Activated naive CD8-positive, alpha-beta T cell treated with anti-CD3 and anti-CD28 coated beads, Interleukin-2, amount 50 U/mL, for 24 hours (primary cell): ENCODE results near the gene COMMD8.

ENCODE experiments used
- ATAC-seq: fragments of 150-1000 bp; cut with Tn5 transposase; one replicate; pipeline ENCODE4 v1.10.0; 2021
- DNase-seq: peaks from one replicate; pipeline ENCODE4 v3.0.0; 2021
- H3K27ac Mint-ChIP-seq: one replicate; pipeline ENCODE4 v1.8.0; 2021; ENCODE audit warnings: mild to moderate bottlenecking, mixed read lengths
- H3K27me3 Mint-ChIP-seq: one replicate; pipeline ENCODE4 v1.8.0; 2021; ENCODE audit warnings: mixed read lengths
- H3K36me3 Mint-ChIP-seq: one replicate; pipeline ENCODE4 v1.8.0; 2021; ENCODE audit warnings: low read depth, mixed read lengths
- H3K4me1 Mint-ChIP-seq: one replicate; pipeline ENCODE4 v1.8.0; 2021; ENCODE audit warnings: mixed read lengths
- H3K4me3 Mint-ChIP-seq: one replicate; pipeline ENCODE4 v1.8.0; 2021; ENCODE audit warnings: mild to moderate bottlenecking, moderate library complexity, mixed read lengths
- H3K9me3 Mint-ChIP-seq: one replicate; pipeline ENCODE4 v1.8.0; 2021; ENCODE audit warnings: mixed read lengths

The COMMD8 gene

DNA sequence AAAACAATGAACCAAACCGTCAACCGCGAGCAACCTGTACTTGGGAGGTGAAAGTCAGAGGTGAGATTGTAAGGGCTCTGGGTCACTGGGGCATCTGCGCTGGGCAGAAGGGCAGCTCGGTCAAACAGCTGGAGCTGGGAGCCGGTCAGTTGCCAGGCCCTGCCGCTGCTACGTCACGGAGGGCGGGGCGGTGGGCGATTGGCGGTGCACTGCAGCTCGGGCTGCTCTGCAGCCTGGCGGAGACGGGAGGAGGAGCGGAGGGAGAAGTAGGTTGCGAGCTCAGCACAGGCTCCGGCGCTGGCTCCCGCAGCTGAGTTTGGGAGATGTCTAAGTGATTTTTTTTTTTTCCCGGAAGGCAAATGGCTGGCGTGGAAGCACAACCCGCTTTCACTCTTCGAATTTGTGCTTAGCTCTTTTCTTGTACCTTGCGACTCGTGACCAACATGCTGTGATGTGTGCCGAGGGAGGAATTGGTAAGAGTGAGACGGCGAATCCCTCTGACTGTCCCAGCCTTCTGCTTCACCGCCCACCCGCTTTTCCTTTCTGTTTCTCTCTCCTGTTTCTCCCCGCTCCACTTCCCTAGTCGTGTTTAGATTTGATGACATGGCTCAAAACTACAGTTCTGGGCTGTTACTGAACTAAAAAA, 21.7 kb upstream of the COMMD8 start, which contains the start of gene ATP10D:
Gene ATP10D, plus strand, starts transcription at position 229 of the 646 bp plus-strand sequence. CDS start 27,266 bp downstream, outside the sequence.
- H3K4me3 Mint-ChIP-seq = peak within 1 kb of the TSS; percentile 84
- peak; percentile 99 for ATAC-seq

DNA sequence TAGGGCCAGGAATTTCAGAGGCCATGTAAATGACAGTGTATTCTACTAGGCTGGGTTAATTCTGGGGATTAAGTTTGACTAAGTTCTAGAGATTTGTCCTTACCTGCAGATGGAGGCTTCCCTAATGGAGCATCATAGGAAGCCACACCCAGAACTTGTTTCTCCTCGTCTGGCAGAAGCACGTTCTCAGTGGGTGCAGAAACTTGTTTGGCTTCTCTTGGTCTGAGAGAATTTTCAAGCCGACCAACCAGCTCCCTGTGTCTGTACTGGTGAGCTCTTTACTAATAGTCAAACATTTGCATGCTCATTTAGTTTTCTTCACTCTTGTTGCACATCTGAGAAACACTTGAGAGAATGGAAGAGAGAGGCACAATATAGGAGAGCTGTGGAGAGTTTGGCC, 20.7 kb upstream of the COMMD8 start:
- Mint-ChIP-seq H3K36me3 (no peaks in the 10 kb centered on the region), H3K9me3 (no peaks in the 10 kb centered on the region), H3K4me1 (peaks cover 27% of the 10 kb centered on the region), H3K27ac (peak overlapping the region; percentile 66), H3K27me3 (peaks cover 2% of the 10 kb centered on the region), H3K4me3 (peak overlapping the region; percentile 84)
- ATAC-seq (no peak), DNase-seq (no peak)

More for the DNA sequence above, 21.7 kb upstream of the COMMD8 start, which contains the start of gene ATP10D:
- no peaks in the 10 kb centered on the region for H3K27me3 Mint-ChIP-seq
- peak; percentile 87 for DNase-seq
- H3K36me3 Mint-ChIP-seq = no peaks in the 10 kb centered on the region
- H3K27ac Mint-ChIP-seq = peak within 1 kb of the TSS; percentile 76
- peaks cover 28% of the 10 kb centered on the region for H3K4me1 Mint-ChIP-seq
- H3K9me3 Mint-ChIP-seq = no peaks in the 10 kb centered on the region

DNA sequence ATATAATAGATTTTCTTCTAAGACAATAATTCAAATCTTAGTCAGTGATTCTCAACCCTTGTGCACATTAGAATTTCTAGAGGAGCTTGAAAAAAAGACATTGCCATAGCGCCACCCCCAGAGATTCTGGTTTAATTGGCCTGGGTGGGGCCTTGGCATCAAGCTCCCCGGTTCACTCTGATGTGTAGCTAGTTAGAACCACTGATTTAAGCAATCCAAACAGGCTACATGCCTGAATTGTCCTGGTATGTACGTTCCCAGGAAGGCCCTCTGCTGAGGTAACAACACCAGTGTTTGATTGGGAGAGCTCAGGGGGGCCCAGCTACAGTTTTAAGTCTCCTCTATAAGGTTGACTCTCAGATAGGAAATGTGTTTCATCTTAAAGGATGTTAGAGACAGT, 20.2 kb upstream of the COMMD8 start:
- Mint-ChIP-seq H3K4me3 (no peak overlapping the region), H3K36me3 (no peaks in the 10 kb centered on the region), H3K9me3 (no peaks in the 10 kb centered on the region), H3K4me1 (peaks cover 23% of the 10 kb centered on the region), H3K27me3 (peaks cover 2% of the 10 kb centered on the region), H3K27ac (no peak overlapping the region)
- ATAC-seq (no peak), DNase-seq (no peak)

DNA sequence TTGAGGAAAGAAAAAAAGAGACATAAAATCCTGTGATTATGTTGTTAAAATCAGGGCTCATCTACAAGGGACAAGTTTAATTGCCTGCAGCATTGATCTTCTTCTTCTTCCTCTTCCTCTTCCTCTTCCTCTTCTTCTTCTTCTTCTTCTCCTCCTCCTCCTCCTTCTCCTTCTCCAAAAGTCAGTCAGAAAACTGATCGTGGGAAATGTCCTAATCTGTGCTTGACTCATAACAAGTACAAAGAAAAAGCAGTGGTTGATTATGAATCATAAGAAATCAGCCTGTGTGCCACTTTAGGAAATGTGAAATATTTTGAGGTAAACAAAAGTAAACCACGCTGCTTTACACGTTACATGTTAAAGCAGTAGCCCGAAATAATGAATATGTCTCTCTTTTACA, 18.8 kb upstream of the COMMD8 start:
- Mint-ChIP-seq H3K4me1 (peaks cover 23% of the 10 kb centered on the region), H3K9me3 (no peaks in the 10 kb centered on the region), H3K4me3 (no peak overlapping the region), H3K27ac (no peak overlapping the region), H3K36me3 (no peaks in the 10 kb centered on the region), H3K27me3 (peaks cover 2% of the 10 kb centered on the region)
- ATAC-seq (no peak), DNase-seq (no peak)

DNA sequence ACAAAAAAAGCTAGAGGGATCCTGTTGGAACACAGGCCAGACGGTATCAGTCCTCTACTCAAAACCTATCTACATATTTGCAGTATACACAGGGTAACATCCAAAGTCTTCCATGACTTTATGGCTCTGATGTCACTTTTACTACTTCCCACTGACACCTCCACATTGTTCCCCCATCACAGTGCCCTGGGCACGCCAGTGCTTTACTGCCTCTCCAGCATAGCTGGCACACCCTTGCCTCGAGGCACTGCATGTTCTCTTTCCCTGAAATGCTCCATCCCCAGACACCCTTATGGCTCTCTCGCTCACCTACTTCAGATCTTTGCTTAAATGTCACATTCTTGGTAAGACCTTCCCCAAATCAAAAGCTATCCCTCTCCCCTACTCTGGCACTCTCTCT, 15.3 kb upstream of the COMMD8 start:
- Mint-ChIP-seq H3K27ac (no peak overlapping the region), H3K4me1 (peaks cover 7% of the 10 kb centered on the region), H3K36me3 (no peaks in the 10 kb centered on the region), H3K27me3 (peaks cover 2% of the 10 kb centered on the region), H3K4me3 (no peak overlapping the region), H3K9me3 (no peaks in the 10 kb centered on the region)
- no peak for DNase-seq
- no peak for ATAC-seq

DNA sequence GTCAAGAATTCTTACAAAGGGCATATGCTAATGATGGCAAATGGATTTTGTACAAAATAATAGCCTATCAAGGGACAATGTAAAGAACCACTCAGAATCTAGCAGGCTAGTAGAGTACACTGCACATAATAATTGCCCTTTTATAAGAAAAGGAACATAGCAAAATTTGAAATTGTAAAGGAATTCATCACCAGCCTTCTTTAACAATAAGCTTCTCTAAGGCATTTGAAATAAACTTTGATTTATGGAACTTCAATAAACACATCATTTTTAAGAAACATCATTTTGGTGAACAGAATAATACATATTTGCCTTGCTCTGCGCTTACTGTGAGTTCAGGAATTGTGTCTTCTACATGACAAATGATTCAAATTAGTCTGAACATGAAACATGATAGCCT, 11.9 kb upstream of the COMMD8 start:
- Mint-ChIP-seq H3K27ac (no peak overlapping the region), H3K27me3 (peaks cover 2% of the 10 kb centered on the region), H3K4me1 (no peaks in the 10 kb centered on the region), H3K36me3 (no peaks in the 10 kb centered on the region), H3K4me3 (no peak overlapping the region), H3K9me3 (no peaks in the 10 kb centered on the region)
- DNase-seq = no peak
- ATAC-seq = no peak

DNA sequence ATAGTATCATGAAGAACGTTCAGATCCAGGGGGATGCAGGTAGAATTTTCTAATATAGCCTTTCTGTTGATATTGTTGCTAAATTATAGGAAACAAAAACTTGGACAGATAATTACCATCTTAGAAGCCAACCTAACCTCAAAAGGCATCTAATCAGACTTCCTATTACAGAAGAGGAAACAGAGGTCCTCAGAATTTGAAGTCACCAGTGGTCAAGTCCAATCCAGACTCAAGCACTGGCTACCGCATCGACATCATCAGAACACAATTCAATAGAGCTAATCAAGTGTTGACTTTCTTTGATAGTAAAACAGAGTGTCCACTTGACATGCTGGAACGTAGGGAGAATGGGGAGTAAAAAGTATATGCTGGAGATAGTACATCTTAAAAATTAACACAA, 11.3 kb upstream of the COMMD8 start:
- no peak for DNase-seq
- H3K36me3 Mint-ChIP-seq = no peaks in the 10 kb centered on the region
- no peaks in the 10 kb centered on the region for H3K9me3 Mint-ChIP-seq
- ATAC-seq = no peak
- H3K4me1 Mint-ChIP-seq = no peaks in the 10 kb centered on the region
- H3K27me3 Mint-ChIP-seq = peaks cover under 1% of the 10 kb centered on the region
- H3K4me3 Mint-ChIP-seq = no peak overlapping the region
- no peak overlapping the region for H3K27ac Mint-ChIP-seq

DNA sequence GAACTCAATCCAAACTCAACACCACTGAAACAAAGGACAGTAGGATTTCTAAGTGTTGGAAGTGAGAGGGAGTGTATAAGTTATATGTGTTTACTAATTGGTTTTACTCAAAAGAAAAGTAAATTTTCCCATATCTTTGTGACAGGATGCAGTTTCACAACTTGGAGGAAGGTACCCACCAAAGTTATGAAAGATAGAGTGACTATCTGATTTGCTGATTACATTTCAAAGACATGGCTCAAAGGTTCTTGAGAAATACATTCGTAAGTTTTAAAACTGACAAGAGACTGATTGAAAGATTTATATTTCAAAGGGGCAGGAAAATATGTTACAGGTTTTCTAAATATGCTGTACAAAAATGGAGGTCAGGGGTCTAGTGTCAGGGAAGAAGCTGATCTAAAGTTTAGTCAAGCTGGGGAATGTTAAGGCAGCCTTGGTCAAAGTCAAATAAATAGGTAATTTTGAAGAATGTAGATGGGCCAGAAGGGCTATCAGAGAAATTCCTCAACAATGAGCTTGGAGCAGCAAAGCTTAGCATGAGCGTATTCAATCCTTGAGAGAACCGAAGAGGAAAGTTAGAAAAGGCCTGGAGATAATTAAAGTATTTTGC, 9.7 kb upstream of the COMMD8 start:
- ATAC-seq (no peak), DNase-seq (no peak)
- peaks cover 3% of the 10 kb centered on the region for H3K27me3 Mint-ChIP-seq
- no peaks in the 10 kb centered on the region for H3K36me3 Mint-ChIP-seq
- no peaks in the 10 kb centered on the region for H3K9me3 Mint-ChIP-seq
- no peaks in the 10 kb centered on the region for H3K4me1 Mint-ChIP-seq
- H3K27ac Mint-ChIP-seq = no peak overlapping the region
- no peak overlapping the region for H3K4me3 Mint-ChIP-seq

DNA sequence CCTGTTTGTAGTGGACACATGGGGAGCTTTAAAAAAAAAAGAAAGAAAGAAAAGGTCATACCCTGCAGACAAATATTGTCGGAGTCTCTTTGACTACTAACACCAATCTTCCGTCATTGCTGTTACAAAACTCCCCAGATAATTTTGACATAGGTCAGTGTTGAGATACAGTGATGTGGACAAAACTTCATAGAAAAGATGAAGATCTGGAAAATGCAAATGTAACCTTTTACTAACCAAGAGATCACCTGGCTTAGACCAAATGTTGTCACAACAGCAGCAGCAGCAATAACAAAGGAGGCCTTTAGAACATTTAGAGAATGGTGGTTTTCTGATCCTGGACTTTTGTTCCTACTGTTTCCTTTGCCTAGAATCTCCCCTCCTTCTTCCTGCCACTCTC, 8.1 kb upstream of the COMMD8 start:
- no peaks in the 10 kb centered on the region for H3K9me3 Mint-ChIP-seq
- no peak overlapping the region for H3K4me3 Mint-ChIP-seq
- ATAC-seq (no peak), DNase-seq (no peak)
- no peak overlapping the region for H3K27ac Mint-ChIP-seq
- no peaks in the 10 kb centered on the region for H3K36me3 Mint-ChIP-seq
- no peaks in the 10 kb centered on the region for H3K4me1 Mint-ChIP-seq
- peaks cover 3% of the 10 kb centered on the region for H3K27me3 Mint-ChIP-seq

DNA sequence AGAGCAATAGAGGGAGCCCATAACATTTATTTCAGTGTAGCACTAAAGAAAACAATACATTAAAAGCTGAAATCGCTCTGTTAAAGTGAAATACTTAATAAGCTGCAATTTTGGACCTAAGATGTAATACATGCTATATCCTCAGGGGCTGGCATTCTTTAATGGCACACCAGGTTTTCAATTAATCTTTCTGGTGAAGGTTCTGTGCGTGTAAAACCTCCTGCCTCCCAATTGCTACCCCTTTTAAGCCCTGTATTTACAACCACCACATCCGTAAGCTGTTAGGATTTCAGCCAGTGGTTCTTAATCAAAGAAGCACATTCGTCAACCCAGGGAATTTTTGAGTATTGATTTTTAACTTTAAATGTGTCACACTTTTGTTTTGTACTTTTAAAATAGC, 7.6 kb upstream of the COMMD8 start:
- Mint-ChIP-seq H3K36me3 (no peaks in the 10 kb centered on the region), H3K27ac (no peak overlapping the region), H3K27me3 (peaks cover 3% of the 10 kb centered on the region), H3K4me1 (no peaks in the 10 kb centered on the region), H3K9me3 (no peaks in the 10 kb centered on the region), H3K4me3 (no peak overlapping the region)
- DNase-seq = no peak
- ATAC-seq = no peak

DNA sequence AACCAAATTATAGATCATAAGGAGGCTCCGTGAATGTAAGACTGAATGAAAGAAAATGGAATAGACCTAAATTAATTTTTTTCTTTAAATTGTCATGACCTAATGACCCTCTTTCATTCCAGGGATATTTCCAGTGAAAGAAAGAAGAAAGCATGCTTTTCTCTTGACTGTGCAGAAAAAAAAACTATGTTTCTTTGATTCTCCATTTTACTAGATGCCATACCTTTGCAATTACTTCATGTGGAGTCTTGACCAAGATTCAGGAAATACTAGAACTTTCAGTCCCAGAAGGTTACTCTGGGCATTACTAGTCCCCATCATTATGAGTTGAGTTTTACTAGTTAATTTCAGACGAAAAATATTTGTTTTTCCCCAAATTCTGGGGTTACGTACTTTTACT, 6.4 kb upstream of the COMMD8 start:
- Mint-ChIP-seq H3K36me3 (no peaks in the 10 kb centered on the region), H3K27me3 (peaks cover 3% of the 10 kb centered on the region), H3K4me1 (no peaks in the 10 kb centered on the region), H3K9me3 (no peaks in the 10 kb centered on the region), H3K27ac (no peak overlapping the region), H3K4me3 (no peak overlapping the region)
- ATAC-seq (no peak), DNase-seq (no peak)

DNA sequence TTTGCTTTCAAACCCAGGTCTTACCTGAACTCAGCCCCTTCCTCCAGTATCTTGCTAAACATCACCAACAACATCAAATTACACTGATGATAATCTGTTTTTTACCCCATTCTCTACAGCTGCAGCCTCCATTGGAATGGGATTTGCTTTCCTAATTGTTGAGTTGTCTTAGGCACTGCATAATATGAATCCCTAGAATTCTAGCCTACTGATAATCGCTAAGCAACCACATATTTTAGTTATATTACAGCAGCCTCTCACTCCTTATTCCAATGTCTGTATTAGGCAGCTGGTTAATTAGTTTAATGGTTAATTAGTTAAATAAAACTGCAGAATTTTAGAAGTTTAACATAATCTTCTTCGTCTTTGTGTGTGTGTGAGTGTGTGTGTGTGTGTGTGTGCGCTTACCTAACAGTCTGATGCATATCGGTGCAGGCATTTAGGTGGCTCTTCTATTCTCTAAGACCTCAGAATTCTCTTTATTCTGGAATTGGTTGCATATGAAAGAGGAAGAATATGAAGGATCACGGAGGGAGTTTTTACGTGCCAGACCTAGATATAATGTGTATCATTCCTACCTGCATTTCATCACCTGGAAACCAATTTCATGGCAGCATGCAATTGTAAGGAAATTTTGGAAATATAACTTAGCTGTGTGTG, 5.3 kb upstream of the COMMD8 start:
- no peak for DNase-seq
- no peak overlapping the region for H3K27ac Mint-ChIP-seq
- H3K4me1 Mint-ChIP-seq = peaks cover 1% of the 10 kb centered on the region
- H3K27me3 Mint-ChIP-seq = peaks cover 3% of the 10 kb centered on the region
- ATAC-seq = no peak
- H3K36me3 Mint-ChIP-seq = no peaks in the 10 kb centered on the region
- no peak overlapping the region for H3K4me3 Mint-ChIP-seq
- no peaks in the 10 kb centered on the region for H3K9me3 Mint-ChIP-seq

DNA sequence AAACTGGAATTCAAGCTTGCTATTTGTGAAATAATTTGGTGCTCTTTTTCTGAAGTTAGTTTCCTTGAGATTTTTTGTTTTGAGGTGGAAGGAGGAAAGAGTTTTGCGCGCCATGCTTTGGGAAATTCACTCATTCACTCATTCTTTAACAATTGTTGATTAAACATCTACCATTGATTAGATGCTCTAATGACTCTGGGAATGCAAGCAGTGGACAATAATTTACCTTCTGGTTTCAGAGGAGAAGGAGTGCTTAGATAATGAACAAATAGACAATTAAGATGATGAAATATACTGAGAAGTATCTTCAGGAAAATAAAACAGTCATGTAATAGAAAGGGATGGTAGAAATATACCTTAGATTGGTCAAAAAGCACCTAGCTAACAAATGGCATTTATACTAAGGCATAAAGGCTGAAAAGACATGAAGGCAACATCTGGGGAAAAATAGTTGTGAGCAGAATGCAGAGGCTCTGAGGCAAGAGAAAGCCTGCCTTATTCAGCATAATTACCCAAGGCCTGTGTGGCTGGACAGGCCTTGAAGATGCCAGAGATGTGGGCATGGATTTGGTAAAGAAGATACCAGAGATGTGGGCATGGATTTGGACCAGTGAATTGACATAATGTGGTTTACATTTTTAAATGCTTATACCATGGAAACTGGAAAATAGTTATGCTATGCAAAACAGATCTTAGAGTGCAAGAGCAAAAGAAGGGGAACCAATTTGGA, 2.7 kb upstream of the COMMD8 start:
- DNase-seq (no peak), ATAC-seq (no peak)
- peaks cover 20% of the 10 kb centered on the region for H3K4me1 Mint-ChIP-seq
- peaks cover 3% of the 10 kb centered on the region for H3K27me3 Mint-ChIP-seq
- no peaks in the 10 kb centered on the region for H3K36me3 Mint-ChIP-seq
- H3K27ac Mint-ChIP-seq = no peak overlapping the region
- no peaks in the 10 kb centered on the region for H3K9me3 Mint-ChIP-seq
- H3K4me3 Mint-ChIP-seq = no peak overlapping the region

DNA sequence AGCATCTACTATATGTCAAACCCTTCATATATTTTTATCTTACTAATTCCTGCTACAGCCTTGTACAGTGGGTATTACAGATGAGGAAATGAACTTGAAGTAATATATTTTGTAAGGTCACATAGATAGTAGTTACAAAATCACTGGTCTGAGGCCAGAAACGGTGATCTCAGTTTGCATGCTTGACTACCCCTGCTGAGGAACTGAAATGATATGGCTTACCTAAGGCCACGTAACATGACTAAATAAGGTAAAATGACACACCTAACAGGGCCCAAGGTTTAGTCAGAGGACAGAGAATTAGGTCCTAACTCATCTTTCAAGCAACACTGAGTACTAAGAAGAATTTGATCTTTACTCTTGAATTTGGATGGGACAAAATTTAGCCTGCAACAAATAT, 1.5 kb upstream of the COMMD8 start:
- no peaks in the 10 kb centered on the region for H3K9me3 Mint-ChIP-seq

More for the DNA sequence above, 1.5 kb upstream of the COMMD8 start:
- Mint-ChIP-seq H3K36me3 (no peaks in the 10 kb centered on the region), H3K27me3 (peaks cover 3% of the 10 kb centered on the region), H3K4me1 (peaks cover 27% of the 10 kb centered on the region), H3K27ac (no peak overlapping the region), H3K4me3 (no peak overlapping the region)
- DNase-seq = no peak
- ATAC-seq = no peak
